ENCODE data around the gene P3H1.

Gene P3H1

GRCh38 chr1:42698081-42698813 lies 68.6 kb downstream of the P3H1 start:
- Histone ChIP-seq H2BK12ac (ENCODE audit: low read length in 2 of 2) (no peak overlapping the region), H2AFZ (ENCODE audit: low read depth, low read length) (no peak overlapping the region), H4K8ac (ENCODE audit: low read length) (no peak overlapping the region), H2BK120ac (ENCODE audit: low read depth, low read length) (no peak overlapping the region), H3K9ac (ENCODE audit: low read length) (no peak overlapping the region), H3K36me3 (ENCODE audit: control insufficient read depth in 1 of 2, insufficient read depth in 2 of 2, low read depth in 1 of 2, low read length in 2 of 2) (peaks cover 18 to 98% of the 10 kb centered on the region in 2 experiments), H3K14ac (ENCODE audit: low read length in 2 of 2) (no peak overlapping the region), H3K18ac (ENCODE audit: low read depth in 1 of 2, low read length in 2 of 2) (no peak overlapping the region), H3K23ac (ENCODE audit: low read length in 2 of 2) (no peak overlapping the region), H3K4me3 (ENCODE audit: insufficient read depth in 1 of 2, low read depth in 1 of 2, low read length in 2 of 2) (no peak overlapping the region), H2BK15ac (ENCODE audit: low read depth, poor library complexity, severe bottlenecking) (no peak overlapping the region), H3K9me3 (ENCODE audit: control insufficient read depth, low read length) (no peaks in the 10 kb centered on the region), H3K4me2 (ENCODE audit: low read length, poor library complexity, severe bottlenecking) (no peak overlapping the region), H3K27ac (ENCODE audit: low read length, poor library complexity, severe bottlenecking) (no peak overlapping the region), H3K4ac (ENCODE audit: low read depth in 1 of 2, low read length in 2 of 2) (no peak overlapping the region), H4K91ac (ENCODE audit: low read length) (no peak overlapping the region), H3K4me1 (ENCODE audit: control insufficient read depth, insufficient read depth, low read depth, low read length) (no peaks in the 10 kb centered on the region), H3K27me3 (ENCODE audit: control insufficient read depth in 1 of 2, insufficient read depth in 1 of 2, low read length in 2 of 2) (no peaks in the 10 kb centered on the region), H2BK5ac (ENCODE audit: low read depth, low read length, poor library complexity, severe bottlenecking) (no peak overlapping the region), H3K79me1 (replicated peaks; ENCODE audit: low read length, poor library complexity, severe bottlenecking) (peaks cover 19% of the 10 kb centered on the region), H2AK5ac (ENCODE audit: low read length, severe bottlenecking) (no peak overlapping the region)
- WGBS: 96% methylated on average over 4 of the region's 4 CpGs
- no peak for DNase-seq
